HepG2 (cell line): ENCODE measurements around the gene RPL35. TPM values are rescaled to one million over a fixed set of nuclear protein-coding genes. Genes with fewer than 3 reads are reported as not detected.

Experiments used
- ATAC-seq: fragments of 200-7000 bp; cut with Tn5 transposase; 3 replicates; pipeline ENCODE4 v1.9.1; 2020; ENCODE audit warnings: mild to moderate bottlenecking, moderate library complexity
- BruUV-seq: library from RNA; stranded (reverse); fragments of 400-500 nt; replicated peaks from 2 replicates; lab custom pipeline; 2021; lab: Mats Ljungman, UMichigan
- CTCF ChIA-PET: fragments of 300-600 bp; formaldehyde crosslinking; extraction: SDS; loops from one replicate; lab custom pipeline; 2021; ENCODE audit warnings: low total read pairs, inconsistent platforms, low intra/inter-chr PET ratio; lab: Yijun Ruan, JAX
- POLR2A ChIA-PET: fragments of 350-600 bp; sonication (Branson Sonifier 250); formaldehyde crosslinking; loops from one replicate; lab custom pipeline; 2020; ENCODE audit warnings: antibody characterized with exemption, inconsistent platforms; lab: Yijun Ruan, JAX
- DNase-seq: peaks from one replicate; pipeline ENCODE4 v3.0.0-alpha.2; 2015; ENCODE audit warnings: low spot score
- FAIRE-seq: peaks from 3 replicates; lab custom pipeline; 2011; peaks lifted over from hg19 to GRCh38; lab: Jason Lieb, UNC
- H2AFZ ChIP-seq: one replicate; pipeline ENCODE4 v1.6.1; 2011; ENCODE audit warnings: low read length, inconsistent platforms
- H3K27ac ChIP-seq: fragments of 300-600 bp; 3 replicates; pipeline ENCODE4 v1.8.0; 2011; ENCODE audit warnings: mixed run types, mild to moderate bottlenecking, mixed read lengths, low read length, inconsistent platforms; ENCODE audit not compliant: insufficient read depth; ENCODE audit errors: extremely low read length
- H3K27me3 ChIP-seq, 2 experiments: fragments of 200-600 bp in 1 of 2; 2 replicates in 1 of 2; 3 replicates in 1 of 2; pipeline versions ENCODE4 v1.6.0 to v1.8.0; 2011; ENCODE audit warnings: low read length in 2 of 2, mild to moderate bottlenecking in 2 of 2, moderate library complexity in 2 of 2, inconsistent platforms in 1 of 2; ENCODE audit not compliant: insufficient read depth in 2 of 2, control insufficient read depth in 1 of 2
- H3K36me3 ChIP-seq, 2 experiments: fragments of 200-600 bp in 1 of 2; replicated peaks in 1 of 2; 2 replicates in 1 of 2; 3 replicates in 1 of 2; pipeline versions ENCODE4 v1.5.1 to v1.8.0; 2011; ENCODE audit warnings: low read length in 2 of 2, inconsistent platforms in 1 of 2; ENCODE audit not compliant: insufficient read depth in 2 of 2, control insufficient read depth in 1 of 2
- H3K4me1 ChIP-seq: 2 replicates; pipeline ENCODE4 v1.5.1; 2012; ENCODE audit warnings: low read length, inconsistent platforms; ENCODE audit not compliant: insufficient read depth
- H3K4me2 ChIP-seq: 2 replicates; pipeline ENCODE4 v1.6.0; 2011; ENCODE audit warnings: low read depth, low read length, inconsistent platforms
- H3K4me3 ChIP-seq, 3 experiments: fragments of 200-600 bp in 1 of 3; sonication (generic), shearing (Covaris generic) in 1 of 3; replicated peaks in 1 of 3; 2 replicates each; pipeline ENCODE4 v1.5.1; 2011 to 2016; ENCODE audit warnings: low read length in 3 of 3, inconsistent platforms in 2 of 3, low read depth in 2 of 3, mild to moderate bottlenecking in 2 of 3, control low read depth in 1 of 3, mixed read lengths in 1 of 3; ENCODE audit not compliant: insufficient read depth in 1 of 3
- H3K79me2 ChIP-seq: one replicate; pipeline ENCODE4 v1.6.1; 2011; ENCODE audit warnings: low read length, inconsistent platforms; ENCODE audit not compliant: insufficient read depth
- H3K9ac ChIP-seq: 2 replicates; pipeline ENCODE4 v1.6.0; 2011; ENCODE audit warnings: mild to moderate bottlenecking, low read depth, low read length, inconsistent platforms; ENCODE audit not compliant: insufficient read depth
- H3K9me3 ChIP-seq: 2 replicates; pipeline ENCODE4 v1.5.1; 2012; ENCODE audit warnings: mild to moderate bottlenecking, low read length
- H4K20me1 ChIP-seq: 2 replicates; pipeline ENCODE4 v1.6.0; 2011; ENCODE audit warnings: inconsistent platforms, mild to moderate bottlenecking, low read length, moderate library complexity; ENCODE audit not compliant: insufficient read depth
- ATM ChIP-seq: fragments of 450-650 bp; IDR thresholded peaks from 2 replicates; pipeline ENCODE4 v1.7.1; 2017; ENCODE audit warnings: mild to moderate bottlenecking, borderline replicate concordance
- CHD2 ChIP-seq: IDR thresholded peaks from 2 replicates; pipeline ENCODE4 v1.6.1; 2011; ENCODE audit warnings: low read depth, low read length, improper control_type of control experiment
- NR2F6 ChIP-seq, 2 experiments: IDR thresholded peaks; 2 replicates each; pipeline ENCODE4 v1.6.1; 2016; ENCODE audit warnings: antibody characterized with exemption in 1 of 2, mild to moderate bottlenecking in 1 of 2
- SIX4 ChIP-seq: sonication (generic); formaldehyde crosslinking; IDR thresholded peaks from 2 replicates; pipeline ENCODE4 v1.4.0; 2020; ENCODE audit warnings: missing genetic modification reagents
- SPEN ChIP-seq: sonication (generic); formaldehyde crosslinking; IDR thresholded peaks from 2 replicates; pipeline ENCODE4 v1.5.1; 2020; ENCODE audit warnings: low read depth, mild to moderate bottlenecking, missing genetic modification reagents
- TEAD2 ChIP-seq: sonication (generic); formaldehyde crosslinking; IDR thresholded peaks from 2 replicates; pipeline ENCODE4 v1.9.0; 2021; ENCODE audit warnings: missing genetic modification reagents
- TOPORS ChIP-seq: sonication (generic); formaldehyde crosslinking; IDR thresholded peaks from 2 replicates; pipeline ENCODE4 v1.8.0; 2023; ENCODE audit warnings: mild to moderate bottlenecking, missing genetic modification reagents
- ZNF12 ChIP-seq: sonication (generic); formaldehyde crosslinking; IDR thresholded peaks from 2 replicates; pipeline ENCODE4 v1.5.0; 2020; ENCODE audit warnings: missing genetic modification reagents
- ZNF20 ChIP-seq: sonication (generic); formaldehyde crosslinking; IDR thresholded peaks from 2 replicates; pipeline ENCODE4 v1.4.0; 2020; ENCODE audit warnings: mild to moderate bottlenecking, moderate library complexity, missing genetic modification reagents
- ZNF878 ChIP-seq: sonication (generic); formaldehyde crosslinking; IDR thresholded peaks from 2 replicates; pipeline ENCODE4 v1.8.1; 2023; ENCODE audit warnings: mild to moderate bottlenecking, missing genetic modification reagents, moderate library complexity
- WGBS: methylation state at CpG from one replicate; pipeline ENCODE4 v1.1.6; 2017; ENCODE audit warnings: low lambda C conversion rate; 5-methylcytosine and 5-hydroxymethylcytosine counted together
- in situ Hi-C: cut with HindIII; loops from 2 replicates; pipeline ENCODE4 v1.10.0; 2017; ENCODE audit warnings: low pct_unique_long_range_greater_than_20kb; ENCODE audit not compliant: extremely low pct_ligation_motif_present
- intact Hi-C: fragments of 100-400 bp; cut with micrococcal nuclease; formaldehyde crosslinking; loops from one replicate; pipeline ENCODE4 v1.10.0; 2022; ENCODE audit not compliant: unreplicated experiment
- polyA plus RNA-seq, 8 experiments: library from polyadenylated mRNA; depleted of rRNA in 3 of 8; stranded (reverse) in 7 of 8; unstranded in 1 of 8; fragments of >200 nt; fragmentation: Illumina TruSeq in 4 of 8; extraction: Trizol in 4 of 8; gene quantifications; 2 replicates each; pipeline versions ENCODE4 v1.2.1 to v1.2.3, GENCODE V29; 2011 to 2016; ENCODE audit warnings: low read depth in 4 of 8, missing spikeins in 1 of 8, mixed read lengths in 1 of 8; ENCODE audit not compliant: insufficient read depth in 1 of 8
- total RNA-seq, 5 experiments: library from RNA; depleted of rRNA; stranded (reverse); fragments of >200 nt; fragmentation: Illumina TruSeq; extraction: Trizol; gene quantifications; 2 replicates each; pipeline ENCODE4 v1.2.3, GENCODE V29; 2016; ENCODE audit warnings: low read depth in 1 of 5
- TF ChIP-seq, protein P1 (sequence below): sonication (generic); formaldehyde crosslinking; IDR thresholded peaks from 2 replicates; pipeline ENCODE4 v1.4.0; 2020; ENCODE audit warnings: missing genetic modification reagents
- TF ChIP-seq, protein P2 (sequence below): sonication (generic); formaldehyde crosslinking; IDR thresholded peaks from 2 replicates; pipeline ENCODE4 v1.5.0; 2020; ENCODE audit warnings: mild to moderate bottlenecking, missing genetic modification reagents, borderline replicate concordance

The RPL35 gene
- total and polyA plus RNA-seq, 2 of the 13 experiments (the other 11 are each of a cell fraction or from before 2014, with no cell fraction given), result 2,153 to 2,935 TPM

DNA sequence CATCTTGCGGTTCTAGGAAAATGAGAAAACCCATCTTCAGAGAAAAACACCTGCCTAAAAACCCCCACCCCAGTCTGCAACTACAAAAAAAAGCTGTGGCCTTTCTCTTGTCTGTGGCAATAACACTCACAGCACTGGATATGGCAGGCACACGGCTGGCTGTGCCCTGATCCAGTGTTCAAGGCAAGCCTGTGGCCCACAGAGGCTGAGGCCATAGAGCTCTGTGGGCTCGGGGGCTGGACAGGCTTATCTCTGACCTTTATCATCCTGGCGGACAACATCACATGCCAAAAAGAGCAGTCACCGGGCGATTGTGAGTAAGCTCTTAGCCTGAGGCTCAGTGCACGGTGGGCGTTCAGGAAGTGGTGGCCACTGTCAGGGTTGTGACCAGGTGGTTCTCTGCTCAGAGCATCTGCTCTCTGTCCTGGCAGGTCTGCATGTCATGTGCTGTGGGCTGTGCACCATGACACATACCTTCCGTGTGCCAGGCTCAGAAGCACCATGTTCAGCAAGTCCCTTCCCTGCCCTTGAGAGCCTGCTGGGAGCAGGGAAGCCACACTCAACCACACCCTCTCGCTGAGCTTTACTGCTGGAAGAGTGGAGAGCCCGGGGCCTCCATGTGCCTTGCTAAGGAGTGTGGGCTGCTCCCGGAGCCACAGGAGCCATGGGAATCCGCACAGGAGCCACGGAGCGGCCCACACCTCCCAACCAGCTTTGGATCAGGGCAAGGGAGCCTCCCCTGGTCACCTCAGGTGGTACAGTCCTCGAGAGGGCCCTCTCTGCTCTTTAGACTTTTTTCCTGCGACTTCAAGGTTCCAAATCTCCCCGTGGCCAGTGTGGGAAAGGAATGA is 43.1 kb downstream of the RPL35 start (continued):
- TF ChIP-seq CHD2, result no peak
- peak; percentile 65 for TF ChIP-seq ZNF12
- peak; percentile 68; the same call in 1 of the 2 replicates for TF ChIP-seq SPEN (CRISPR knock-in tag)
- no peak for TF ChIP-seq TOPORS (CRISPR knock-in tag)
- TF ChIP-seq, protein P1, sequence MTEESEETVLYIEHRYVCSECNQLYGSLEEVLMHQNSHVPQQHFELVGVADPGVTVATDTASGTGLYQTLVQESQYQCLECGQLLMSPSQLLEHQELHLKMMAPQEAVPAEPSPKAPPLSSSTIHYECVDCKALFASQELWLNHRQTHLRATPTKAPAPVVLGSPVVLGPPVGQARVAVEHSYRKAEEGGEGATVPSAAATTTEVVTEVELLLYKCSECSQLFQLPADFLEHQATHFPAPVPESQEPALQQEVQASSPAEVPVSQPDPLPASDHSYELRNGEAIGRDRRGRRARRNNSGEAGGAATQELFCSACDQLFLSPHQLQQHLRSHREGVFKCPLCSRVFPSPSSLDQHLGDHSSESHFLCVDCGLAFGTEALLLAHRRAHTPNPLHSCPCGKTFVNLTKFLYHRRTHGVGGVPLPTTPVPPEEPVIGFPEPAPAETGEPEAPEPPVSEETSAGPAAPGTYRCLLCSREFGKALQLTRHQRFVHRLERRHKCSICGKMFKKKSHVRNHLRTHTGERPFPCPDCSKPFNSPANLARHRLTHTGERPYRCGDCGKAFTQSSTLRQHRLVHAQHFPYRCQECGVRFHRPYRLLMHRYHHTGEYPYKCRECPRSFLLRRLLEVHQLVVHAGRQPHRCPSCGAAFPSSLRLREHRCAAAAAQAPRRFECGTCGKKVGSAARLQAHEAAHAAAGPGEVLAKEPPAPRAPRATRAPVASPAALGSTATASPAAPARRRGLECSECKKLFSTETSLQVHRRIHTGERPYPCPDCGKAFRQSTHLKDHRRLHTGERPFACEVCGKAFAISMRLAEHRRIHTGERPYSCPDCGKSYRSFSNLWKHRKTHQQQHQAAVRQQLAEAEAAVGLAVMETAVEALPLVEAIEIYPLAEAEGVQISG (CRISPR knock-in tag), result peak; percentile 60
- no peak for TF ChIP-seq TEAD2 (CRISPR knock-in tag)
- TF ChIP-seq ZNF20 (CRISPR knock-in tag), result no peak
- no peak for TF ChIP-seq ZNF878
- TF ChIP-seq SIX4 (CRISPR knock-in tag), result peak; percentile 54; the same call in 1 of the 2 replicates
- TF ChIP-seq, all 625 proteins: peak for 187

DNA sequence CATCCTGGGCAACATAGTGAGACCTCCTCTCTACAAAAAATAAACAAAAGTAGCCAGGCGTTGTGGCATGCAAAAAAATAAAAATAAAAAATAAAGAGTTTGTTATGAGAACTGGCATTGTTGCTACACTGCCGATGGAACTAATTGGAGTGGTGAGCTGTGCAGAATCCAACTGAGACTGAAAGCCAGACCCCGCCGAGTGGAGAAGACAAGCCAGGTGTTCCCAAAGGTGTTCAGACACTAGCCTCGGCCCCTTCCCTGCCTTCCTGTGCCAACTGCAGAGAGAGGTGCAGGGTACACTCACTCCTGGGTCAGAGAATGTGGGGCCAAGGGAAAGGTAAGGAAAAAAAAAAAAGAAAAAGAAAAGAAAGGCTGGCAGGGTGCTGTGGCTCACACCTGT is 46.2 kb downstream of the RPL35 start:
- no peak overlapping the region for H2AFZ ChIP-seq
- TF ChIP-seq NR2F6 (IDR thresholded peaks at IDR 0.05) (no peak), NR2F6 (CRISPR knock-in tag; IDR thresholded peaks at IDR 0.05) (no peak), ATM (no peak)
- TF ChIP-seq, protein P2, sequence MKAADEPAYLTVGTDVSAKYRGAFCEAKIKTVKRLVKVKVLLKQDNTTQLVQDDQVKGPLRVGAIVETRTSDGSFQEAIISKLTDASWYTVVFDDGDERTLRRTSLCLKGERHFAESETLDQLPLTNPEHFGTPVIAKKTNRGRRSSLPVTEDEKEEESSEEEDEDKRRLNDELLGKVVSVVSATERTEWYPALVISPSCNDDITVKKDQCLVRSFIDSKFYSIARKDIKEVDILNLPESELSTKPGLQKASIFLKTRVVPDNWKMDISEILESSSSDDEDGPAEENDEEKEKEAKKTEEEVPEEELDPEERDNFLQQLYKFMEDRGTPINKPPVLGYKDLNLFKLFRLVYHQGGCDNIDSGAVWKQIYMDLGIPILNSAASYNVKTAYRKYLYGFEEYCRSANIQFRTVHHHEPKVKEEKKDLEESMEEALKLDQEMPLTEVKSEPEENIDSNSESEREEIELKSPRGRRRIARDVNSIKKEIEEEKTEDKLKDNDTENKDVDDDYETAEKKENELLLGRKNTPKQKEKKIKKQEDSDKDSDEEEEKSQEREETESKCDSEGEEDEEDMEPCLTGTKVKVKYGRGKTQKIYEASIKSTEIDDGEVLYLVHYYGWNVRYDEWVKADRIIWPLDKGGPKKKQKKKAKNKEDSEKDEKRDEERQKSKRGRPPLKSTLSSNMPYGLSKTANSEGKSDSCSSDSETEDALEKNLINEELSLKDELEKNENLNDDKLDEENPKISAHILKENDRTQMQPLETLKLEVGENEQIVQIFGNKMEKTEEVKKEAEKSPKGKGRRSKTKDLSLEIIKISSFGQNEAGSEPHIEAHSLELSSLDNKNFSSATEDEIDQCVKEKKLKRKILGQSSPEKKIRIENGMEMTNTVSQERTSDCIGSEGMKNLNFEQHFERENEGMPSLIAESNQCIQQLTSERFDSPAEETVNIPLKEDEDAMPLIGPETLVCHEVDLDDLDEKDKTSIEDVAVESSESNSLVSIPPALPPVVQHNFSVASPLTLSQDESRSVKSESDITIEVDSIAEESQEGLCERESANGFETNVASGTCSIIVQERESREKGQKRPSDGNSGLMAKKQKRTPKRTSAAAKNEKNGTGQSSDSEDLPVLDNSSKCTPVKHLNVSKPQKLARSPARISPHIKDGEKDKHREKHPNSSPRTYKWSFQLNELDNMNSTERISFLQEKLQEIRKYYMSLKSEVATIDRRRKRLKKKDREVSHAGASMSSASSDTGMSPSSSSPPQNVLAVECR (CRISPR knock-in tag), result no peak
- TF ChIP-seq, all 625 proteins: peak for 0
- in situ Hi-C loops, result no loop called here
- DNase-seq (no peak), FAIRE-seq (no peak), ATAC-seq (no peak)
- ChIA-PET POLR2A (no interaction called here), CTCF (no interaction called here)
- BruUV-seq, result no TSS peak
- WGBS, result 77% methylated on average over 5 of the region's 5 CpGs
- Histone ChIP-seq H3K79me2 (no peaks in the 10 kb centered on the region), H3K27me3 (no peaks in the 10 kb centered on the region), H4K20me1 (no peaks in the 10 kb centered on the region), H3K4me3 (no peak overlapping the region), H3K4me1 (peaks cover 55% of the 10 kb centered on the region), H3K36me3 (no peaks in the 10 kb centered on the region), H3K27ac (no peak overlapping the region), H3K9ac (no peak overlapping the region), H3K4me2 (no peak overlapping the region), H3K9me3 (no peaks in the 10 kb centered on the region)
- intact Hi-C loops, result loop anchor here (5.0 kb wide), 1 partner anchor 38 kb away; the partner anchor contains the start of gene OLFML2A
